ENCODE measurements around the gene DLG2.

The DLG2 gene

DNA sequence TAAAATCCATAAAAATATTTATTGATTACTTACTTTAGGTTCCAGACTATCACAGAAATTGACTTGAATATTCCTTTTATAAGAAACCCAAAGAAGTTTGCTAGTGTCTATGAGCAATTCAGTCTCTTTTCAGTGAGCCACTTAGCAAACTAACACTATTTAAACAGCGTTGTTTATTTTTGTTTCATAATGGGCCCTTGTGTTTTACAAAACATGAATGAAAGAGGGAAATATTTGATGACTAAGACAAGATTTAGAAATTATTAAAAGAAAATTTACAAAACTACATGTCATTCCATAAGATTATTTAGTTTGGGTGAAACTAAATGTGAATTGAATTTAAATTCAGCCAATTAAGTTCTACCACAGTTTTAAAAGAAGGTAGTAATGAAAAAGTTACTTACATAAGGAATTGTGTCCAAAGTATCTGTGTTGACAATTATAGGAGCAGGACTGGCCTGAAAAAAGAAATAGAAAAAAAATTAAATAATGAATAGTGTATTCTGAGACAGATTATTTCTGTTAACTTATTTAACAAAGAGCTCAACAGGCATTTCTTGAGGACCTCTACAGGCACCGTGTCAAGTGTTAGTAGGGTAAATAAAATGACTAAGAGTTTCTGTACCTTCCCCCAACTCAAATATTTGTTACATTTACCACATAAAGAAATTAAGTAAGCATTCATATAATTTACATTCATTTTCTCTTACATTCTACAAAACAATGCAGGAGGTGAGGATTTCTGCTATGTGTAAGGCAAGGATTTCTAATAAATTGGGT, 1376.1 kb downstream of the DLG2 start:
- no peak overlapping the region for H3K27ac ChIP-seq
- ChIA-PET POLR2A (ENCODE audit: low non-redundant PET) (no interaction called here), CTCF (no interaction called here)
- TF ChIP-seq, protein P1, sequence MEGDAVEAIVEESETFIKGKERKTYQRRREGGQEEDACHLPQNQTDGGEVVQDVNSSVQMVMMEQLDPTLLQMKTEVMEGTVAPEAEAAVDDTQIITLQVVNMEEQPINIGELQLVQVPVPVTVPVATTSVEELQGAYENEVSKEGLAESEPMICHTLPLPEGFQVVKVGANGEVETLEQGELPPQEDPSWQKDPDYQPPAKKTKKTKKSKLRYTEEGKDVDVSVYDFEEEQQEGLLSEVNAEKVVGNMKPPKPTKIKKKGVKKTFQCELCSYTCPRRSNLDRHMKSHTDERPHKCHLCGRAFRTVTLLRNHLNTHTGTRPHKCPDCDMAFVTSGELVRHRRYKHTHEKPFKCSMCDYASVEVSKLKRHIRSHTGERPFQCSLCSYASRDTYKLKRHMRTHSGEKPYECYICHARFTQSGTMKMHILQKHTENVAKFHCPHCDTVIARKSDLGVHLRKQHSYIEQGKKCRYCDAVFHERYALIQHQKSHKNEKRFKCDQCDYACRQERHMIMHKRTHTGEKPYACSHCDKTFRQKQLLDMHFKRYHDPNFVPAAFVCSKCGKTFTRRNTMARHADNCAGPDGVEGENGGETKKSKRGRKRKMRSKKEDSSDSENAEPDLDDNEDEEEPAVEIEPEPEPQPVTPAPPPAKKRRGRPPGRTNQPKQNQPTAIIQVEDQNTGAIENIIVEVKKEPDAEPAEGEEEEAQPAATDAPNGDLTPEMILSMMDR (conservative IDR thresholded peaks at IDR 0.05; ENCODE audit: low read depth): no peak
- DNase-seq (ENCODE audit: low spot score): no peak

DNA sequence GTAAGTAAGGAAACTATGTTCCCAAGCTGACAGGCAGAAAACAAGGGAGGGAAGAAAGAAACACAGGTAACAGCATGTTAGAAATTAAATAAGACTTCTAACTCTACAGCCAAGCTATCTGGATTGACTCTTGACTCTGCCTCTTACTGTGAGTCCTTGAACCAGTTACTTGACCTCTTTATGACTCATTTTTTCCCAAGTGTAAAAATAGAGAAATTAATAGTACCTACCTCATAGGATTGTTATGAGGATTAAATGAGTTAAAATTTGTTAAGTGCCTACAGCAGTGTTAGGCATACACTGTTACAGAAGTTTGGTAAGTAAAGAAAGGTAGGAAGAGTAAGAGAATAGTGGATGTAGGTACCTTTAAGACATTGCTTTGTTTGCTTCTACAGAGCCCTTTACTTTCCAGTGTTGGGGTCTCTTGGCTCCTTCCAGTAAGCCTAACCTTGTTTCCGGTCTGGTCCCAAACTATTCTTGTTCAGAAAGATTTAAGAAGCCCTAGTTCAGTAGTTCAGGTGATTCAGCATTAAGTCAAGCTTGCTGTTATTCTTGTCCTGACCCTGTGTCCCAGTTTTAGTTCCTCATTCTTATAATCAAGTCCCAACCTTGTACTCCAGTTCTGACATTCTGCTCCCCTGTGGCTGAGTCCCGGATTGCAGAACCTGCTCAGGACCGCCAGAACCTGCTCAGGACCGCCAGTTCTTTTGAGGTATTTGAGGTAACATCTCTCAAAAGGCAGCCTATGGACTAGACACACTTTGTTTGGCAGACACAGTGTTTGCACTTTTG, 1377.6 kb downstream of the DLG2 start:
- TF ChIP-seq, protein P1 (conservative IDR thresholded peaks at IDR 0.05; ENCODE audit: low read depth): no peak
- ChIA-PET POLR2A (ENCODE audit: low non-redundant PET) (no interaction called here), CTCF (no interaction called here)
- no peak for DNase-seq (ENCODE audit: low spot score)
- H3K27ac ChIP-seq: no peak overlapping the region

DNA sequence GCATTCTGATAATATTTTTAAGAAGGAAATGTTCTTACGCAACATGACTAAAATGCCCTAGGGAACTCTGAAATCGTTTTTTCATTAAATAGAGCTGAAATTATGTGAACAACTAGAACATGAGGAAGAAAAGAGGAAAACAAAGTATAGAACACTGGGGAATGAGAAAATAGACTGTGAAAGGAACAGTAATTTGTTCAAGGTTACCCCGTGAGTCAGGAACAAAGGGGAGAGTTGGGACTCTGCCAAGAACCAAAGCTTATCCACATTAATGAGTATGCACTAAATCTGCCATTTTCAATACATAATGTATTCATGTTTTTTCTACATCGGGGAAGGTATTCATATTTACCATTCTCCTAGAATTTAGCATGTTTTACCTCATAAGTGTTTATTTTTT, 1379.2 kb downstream of the DLG2 start:
- ChIA-PET POLR2A (ENCODE audit: low non-redundant PET) (no interaction called here), CTCF (interaction anchor here (0.6 kb wide), 1 partner anchor 423 kb away, joined by 3 read pairs; no protein-coding TSS in a partner anchor)
- no peak for DNase-seq (ENCODE audit: low spot score)
- H3K27ac ChIP-seq: no peak overlapping the region
- TF ChIP-seq, protein P1 (conservative IDR thresholded peaks at IDR 0.05; ENCODE audit: low read depth): no peak

DNA sequence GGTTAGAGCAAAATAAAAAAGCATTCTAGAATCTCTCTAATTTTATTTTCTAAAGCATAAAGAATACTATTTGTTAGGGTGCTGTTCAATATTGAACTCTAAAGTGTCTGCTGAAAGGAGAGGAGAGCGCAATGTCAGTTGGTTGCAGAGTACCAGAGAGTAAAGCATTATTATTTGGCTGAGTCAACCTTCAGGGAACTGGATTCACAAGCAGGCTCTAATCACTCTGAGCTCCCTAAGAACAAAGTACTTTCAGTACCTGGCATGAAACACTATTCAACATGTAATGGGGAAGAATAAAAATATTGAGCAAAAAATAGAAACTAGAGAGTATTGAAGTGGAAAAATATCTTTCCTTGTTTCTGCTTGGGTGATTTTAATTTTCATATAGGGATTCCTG, 1380.0 kb downstream of the DLG2 start:
- POLR2A ChIA-PET (ENCODE audit: low non-redundant PET): no interaction called here
- CTCF ChIA-PET: no interaction called here
- TF ChIP-seq, protein P1 (conservative IDR thresholded peaks at IDR 0.05; ENCODE audit: low read depth): no peak

DNA sequence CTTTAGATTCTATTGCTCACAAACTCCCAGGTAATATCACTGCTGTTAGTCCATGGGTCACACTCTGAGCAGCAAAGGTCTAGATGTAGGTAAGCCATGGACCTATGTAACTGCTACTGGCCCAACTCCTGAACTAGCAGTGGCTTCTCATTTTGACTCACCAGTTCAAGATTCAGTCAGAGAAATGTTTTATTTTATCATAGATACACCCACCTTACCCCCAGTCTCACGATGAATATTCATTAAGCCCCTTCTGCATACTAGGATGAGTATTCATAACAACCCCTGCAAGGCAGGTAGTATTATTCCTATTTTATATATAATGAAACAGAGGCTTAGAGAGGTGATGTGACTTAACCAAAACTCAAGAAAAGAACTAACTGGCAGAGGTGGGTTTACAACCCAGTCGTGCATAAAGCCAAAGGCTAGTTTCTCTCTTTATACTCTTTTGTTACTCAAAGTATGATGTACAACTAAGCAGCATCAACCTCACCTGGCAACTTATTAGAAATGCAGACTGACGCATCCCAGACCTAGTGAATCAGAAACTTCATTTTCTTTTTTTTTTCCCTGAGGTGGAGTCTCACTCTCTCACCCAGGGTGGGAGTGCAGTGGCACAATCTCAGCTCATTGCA, 1383.4 kb downstream of the DLG2 start:
- TF ChIP-seq, protein P1 (conservative IDR thresholded peaks at IDR 0.05; ENCODE audit: low read depth): no peak
- H3K27ac ChIP-seq: no peak overlapping the region
- ChIA-PET CTCF (no interaction called here), POLR2A (ENCODE audit: low non-redundant PET) (no interaction called here)
- DNase-seq (ENCODE audit: low spot score): no peak

More for the DNA sequence above, 1380.0 kb downstream of the DLG2 start:
- no peak for DNase-seq (ENCODE audit: low spot score)
- H3K27ac ChIP-seq: no peak overlapping the region

DNA sequence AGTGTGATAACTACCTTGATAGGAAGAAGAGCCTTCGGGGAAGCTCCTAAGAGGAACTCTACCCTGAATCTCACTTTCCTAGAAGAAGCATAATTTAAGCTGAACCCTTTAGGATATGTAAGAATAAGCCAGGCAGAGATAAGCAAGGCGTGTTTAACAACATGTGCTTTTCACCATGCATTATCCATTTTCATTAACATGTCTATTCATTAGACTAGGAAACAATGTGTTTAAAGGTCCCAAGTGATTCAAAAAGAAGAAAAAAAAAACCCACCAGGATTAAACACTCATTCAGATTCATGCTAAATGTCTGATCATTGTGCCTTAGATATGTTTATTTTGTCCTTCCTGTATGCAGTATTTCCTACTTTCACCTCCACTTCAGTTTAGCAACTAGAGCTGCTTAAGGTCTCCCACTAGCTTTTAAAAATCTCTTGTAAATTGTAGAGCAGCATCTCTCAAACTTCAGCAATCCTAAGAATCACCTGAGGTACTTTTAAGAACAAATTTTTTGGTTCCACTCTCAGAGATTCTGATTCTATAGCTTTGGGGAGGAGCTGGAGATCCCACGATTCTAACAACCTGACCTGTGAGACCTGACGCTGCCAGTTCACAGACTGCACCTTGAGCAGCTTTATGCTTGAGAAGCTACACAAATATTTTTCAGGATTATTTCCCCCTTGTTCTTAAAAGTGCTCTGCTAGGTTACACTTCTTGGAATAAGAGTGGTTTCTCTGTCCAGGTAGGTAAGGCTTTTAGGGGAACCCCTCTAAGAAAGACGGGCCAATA, 1385.6 kb downstream of the DLG2 start:
- ChIA-PET CTCF (interaction anchor here (0.6 kb wide), 1 partner anchor 232 kb away, joined by 3 read pairs; no protein-coding TSS in a partner anchor), POLR2A (ENCODE audit: low non-redundant PET) (no interaction called here)
- DNase-seq (ENCODE audit: low spot score): no peak
- H3K27ac ChIP-seq: no peak overlapping the region
- TF ChIP-seq, protein P1 (conservative IDR thresholded peaks at IDR 0.05; ENCODE audit: low read depth): no peak
